SKM-1 treated with dmso at 0.1 percent for 144 hours (cell line): ENCODE data around the gene DRD2.

Experiments
- DNase-seq: peaks from one replicate; lab custom pipeline; 2025; ENCODE audit not compliant: unreplicated experiment; lab: John Stamatoyannopoulos, UW

Gene DRD2

DNA sequence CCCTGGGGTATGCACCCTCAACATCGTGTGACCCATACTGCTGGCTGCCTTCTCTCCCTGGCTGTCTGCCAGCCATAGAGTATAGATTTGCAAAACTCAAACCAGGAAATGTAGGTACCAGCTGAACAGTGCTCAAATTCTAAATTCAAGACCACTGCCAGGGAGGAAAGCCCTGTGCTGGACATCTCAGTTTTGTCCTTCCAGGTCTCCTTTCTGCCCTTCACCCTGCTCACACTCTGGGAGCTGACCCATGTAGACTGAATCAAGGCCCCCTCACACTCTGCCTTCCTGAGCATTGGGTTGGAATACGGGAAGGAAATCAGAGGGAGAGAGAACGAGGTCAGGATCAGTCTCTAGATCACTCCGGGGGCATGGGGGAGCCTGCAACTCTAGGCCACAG lies 12.4 kb upstream of the DRD2 start:
- no peak for DNase-seq

DNA sequence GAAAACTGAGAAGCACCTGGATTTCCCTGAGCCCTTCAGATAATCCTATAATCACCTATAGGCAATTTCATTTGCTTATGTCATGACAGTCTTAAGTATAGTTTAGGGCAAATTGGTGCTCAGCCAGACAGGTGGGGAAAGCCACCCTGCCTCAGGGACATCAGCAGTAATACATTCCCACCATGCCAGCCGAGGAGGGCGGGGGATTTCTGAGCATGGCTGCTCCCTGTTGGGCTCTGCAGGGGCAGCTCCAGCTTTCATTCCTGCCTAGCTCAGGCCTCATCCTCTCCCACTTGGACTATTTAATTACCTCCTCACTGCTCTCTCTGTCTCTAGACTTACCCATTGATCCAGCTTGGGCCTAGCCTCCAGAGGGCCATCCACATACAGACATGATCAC lies 9.0 kb upstream of the DRD2 start:
- no peak for DNase-seq

DNA sequence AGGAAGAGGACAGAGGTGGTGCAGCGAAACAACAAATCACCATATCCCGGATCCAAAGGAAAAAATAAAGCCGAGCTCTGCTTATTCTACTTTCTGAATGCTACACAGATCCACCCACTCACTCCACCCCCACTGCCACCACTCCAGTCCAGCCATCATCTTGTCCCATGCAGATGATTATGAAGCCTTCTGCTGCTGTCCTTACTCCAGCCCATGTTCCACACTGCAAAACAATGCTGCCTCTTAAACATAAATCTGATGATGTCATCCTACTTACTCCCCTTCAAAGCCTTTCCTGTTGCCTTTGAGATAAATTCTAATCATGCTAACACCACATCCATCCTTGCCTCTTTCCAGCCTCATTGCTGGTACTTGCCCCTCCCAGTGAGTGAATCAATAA lies 6.5 kb upstream of the DRD2 start:
- no peak for DNase-seq

DNA sequence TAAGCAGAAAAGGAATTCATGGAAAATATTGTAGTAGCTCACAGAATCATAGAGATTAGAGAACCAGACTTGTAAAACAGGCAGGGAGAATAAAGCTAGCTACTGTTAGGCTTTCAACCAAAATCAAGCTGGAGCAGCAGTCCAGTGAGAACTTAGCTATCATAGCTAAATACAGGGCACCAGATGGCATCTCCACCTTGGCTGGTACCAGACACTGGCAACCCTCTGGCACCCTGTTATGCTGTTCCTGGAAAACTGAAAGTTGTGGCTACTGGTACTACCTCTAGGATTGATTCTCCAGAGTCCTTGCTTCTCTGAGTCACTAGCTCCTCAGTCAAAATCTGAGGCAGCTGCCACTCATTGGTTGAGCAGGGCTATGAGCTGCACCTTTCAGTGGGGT lies 6.0 kb upstream of the DRD2 start:
- no peak for DNase-seq

DNA sequence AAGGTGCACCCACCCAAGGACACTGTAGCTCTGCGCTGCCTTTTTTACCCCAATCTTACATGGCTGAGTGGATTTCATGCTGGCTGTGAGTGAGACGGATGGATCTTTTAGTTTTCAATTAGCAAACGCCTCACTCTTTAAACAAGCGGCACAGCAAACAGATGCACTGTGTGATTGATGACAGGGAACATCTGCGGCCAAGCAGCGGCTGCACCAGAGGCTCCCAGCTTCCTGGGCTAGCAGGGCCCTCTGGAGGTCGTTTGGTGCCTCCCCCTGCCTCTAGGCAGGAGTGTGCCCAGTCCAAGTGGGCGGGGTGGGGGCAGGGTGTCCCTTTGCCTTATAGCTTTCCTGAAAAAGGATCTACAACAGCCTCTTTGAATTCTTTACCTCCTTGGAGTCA lies 2.1 kb upstream of the DRD2 start:
- no peak for DNase-seq

DNA sequence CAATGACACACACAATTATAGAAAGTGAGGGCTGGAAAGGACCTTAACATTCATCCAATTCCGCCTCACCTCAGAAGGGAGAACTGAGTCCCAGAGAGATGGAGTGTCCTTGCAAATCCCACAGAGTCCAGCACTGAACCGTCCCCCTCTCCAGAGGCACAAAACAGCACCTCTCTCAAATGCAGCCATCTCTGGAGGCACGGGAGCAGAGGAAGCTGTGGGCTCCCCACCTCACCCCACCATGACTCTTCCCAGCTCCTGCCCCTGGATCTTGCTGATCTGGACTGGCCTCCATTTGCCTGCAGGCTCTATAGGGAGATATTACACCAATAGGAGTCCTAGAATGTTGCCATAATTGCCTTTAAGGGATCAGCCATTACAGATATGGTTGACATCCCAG lies 1.4 kb upstream of the DRD2 start:
- DNase-seq: no peak

DNA sequence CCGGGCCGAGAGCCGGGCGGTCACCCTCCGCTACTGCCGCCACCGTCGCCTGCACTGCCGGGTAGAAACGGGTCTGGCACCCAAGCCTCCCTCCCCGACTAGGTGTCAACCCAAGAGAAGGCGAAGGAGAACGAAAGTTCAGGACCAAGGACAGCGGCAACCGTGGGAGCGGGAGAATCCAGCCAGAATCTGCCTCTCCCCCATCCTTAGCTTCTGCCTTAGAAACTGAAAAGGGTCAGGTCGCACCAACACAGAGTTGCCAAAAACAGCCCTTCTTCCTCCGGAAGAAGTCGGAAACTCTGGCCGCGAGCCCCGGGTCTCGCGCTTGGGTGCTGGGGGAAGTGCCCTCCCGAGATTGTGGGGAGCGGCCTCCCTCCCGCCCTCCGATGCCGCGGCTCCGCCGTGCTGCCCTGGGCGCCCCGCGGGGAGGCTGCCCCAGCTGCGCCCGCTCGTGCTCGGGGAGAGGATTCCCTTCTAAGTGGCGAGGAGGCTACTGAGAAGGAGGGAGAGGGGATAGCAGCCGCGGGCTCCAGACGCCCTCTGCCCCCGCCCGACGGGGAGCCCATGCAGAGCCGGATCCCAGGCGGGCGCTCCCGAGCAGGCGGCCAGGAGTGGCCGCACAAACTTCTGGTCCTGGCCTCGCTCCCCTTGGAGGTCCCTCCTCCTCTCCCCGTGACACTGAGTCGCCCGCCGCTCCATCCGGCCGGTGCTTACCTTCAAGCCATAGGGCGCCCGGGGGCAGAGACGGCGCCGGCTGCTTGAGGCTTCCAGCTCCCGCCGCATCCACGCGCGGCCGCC lies 637 bp downstream of the DRD2 start:
- no peak for DNase-seq

DNA sequence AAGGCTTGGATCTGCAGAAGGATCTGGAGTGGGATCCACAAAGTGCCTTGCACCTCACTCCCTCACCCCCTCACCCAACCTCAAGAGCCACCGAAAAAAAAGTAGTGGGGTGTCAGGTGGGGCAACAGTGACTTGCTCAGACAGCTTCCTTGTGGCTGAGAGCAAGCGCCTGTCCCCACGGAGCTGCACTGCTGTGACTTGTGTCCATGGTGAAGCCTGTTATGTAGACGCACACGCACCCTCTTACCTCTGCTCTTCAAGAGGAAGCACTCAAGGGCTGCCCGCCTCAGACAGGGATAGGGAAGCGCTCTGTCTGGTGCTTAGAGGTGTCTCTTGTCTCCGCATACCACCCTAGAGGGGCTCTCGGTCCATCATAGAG lies 1.2 kb downstream of the DRD2 start:
- no peak for DNase-seq

DNA sequence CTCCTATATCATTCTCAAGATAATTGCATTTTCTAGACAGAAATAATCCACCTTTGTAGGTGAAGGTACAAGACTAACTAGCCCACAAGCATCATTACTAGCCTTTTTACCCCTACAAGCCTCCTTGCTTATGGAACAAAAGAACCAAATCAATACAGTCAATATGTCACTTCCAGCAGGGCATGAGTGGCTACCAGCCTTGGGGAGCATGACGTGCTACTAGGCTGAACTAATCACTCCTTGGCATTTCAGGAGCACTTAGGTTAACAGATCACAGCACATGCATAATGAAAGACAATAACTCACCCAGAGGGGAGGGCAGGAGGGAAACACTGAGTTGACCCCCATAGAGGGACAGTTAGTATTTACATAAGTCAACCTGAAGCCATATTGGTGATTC lies 2.7 kb downstream of the DRD2 start:
- DNase-seq: no peak

DNA sequence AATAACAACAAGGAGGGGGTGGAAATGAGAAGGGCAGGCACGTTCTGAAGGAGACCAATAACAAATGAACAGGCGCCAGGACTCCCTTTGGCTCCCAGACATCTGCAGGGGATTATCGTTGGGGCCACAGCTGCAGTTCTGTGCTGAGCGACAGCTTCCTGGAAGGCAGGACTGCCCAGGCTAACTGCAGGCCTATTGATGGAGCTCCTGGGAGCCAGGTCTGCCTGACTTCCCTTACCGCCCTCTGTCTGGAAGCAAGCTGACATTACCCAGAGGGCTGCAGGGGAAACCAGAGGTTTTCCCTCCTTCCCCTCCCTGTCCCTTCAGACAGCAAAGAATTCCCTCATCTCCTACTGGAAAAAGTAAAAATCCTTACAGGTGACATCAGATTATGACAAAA lies 5.0 kb downstream of the DRD2 start:
- DNase-seq: no peak

DNA sequence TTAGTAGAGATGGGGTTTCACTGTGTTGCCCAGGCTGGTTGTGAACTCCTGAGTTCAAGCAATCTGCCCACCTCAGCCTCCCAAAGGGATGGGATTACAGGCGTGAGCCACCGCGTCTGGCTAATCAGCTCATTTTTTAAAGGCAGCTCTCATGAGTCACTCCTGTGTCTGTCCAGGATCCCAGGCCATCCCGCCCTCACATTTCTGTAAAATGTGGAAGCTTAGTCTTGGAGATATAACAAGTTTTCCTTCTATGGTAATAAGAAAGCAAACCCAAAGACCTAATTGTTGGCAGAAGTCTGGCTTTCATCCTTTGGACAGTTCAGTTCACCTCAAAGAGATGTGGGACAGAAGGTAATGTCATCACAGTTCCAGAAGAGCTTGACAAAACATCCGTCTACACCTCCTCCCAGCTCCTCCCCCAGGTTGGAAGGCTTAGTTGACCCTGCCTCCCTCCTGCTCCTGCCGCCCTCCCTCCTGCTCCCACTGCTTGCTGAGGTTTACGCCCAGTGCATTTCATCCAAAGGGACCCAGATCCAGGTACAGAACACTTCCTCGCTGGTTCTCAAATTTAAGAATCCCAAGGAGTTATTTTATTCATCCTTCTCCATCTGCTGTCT lies 6.4 kb downstream of the DRD2 start:
- DNase-seq: no peak

DNA sequence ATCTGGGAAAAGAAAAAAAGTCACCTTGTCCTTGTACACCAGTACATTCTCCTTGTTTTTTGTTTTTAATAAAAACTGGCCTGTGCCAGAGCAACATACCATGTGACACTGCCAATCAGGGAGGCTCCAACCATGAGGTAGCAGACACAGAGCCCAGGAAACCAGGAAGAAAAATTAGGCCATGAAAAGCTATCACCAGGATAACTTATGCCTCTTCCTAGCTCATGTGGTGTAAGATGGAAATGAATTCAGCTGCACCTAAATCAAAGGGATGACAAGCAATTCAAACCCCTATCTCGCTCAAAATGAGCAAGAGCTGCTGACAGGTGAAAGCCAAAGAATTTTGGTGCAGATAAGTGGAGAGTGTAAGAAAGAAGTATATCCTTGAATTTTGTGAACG lies 7.7 kb downstream of the DRD2 start:
- DNase-seq: no peak

DNA sequence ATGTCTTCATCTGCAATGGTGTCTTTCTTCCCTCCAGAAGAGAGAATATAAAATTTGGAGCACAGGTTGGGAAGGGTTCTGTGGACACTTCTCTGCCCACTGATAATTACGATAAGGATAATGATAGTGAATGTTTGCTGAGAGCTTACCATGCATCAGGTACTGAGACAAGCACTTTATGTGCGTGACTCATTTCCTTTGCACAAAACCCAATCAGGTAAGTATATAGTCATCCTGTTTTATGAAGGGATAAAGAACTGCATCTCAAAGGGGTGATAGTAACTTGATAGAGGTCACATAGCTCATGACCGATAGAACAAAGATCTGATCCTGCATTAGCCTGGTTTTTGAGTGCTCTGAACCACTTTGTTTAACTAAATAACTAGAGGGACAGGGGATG lies 9.4 kb downstream of the DRD2 start:
- no peak for DNase-seq

DNA sequence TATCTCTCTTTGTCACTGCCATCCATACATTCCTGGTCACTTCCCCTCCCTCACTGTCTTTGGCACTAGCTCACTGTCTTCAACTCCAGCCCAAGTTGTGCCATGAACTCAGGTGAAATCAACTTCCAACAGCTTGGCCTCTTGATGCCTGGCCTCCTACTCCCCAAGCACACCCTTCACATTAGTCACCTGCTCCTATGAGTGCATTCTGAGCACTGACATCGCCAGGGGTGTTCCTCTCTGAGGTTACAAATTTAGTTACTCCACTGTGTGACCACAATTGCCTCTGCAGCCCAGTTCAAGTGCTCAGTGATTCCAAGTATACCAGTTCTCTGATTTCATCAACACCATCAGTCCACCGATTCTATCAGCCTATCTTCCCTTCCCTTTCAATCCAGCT lies 10.8 kb downstream of the DRD2 start:
- DNase-seq: no peak

DNA sequence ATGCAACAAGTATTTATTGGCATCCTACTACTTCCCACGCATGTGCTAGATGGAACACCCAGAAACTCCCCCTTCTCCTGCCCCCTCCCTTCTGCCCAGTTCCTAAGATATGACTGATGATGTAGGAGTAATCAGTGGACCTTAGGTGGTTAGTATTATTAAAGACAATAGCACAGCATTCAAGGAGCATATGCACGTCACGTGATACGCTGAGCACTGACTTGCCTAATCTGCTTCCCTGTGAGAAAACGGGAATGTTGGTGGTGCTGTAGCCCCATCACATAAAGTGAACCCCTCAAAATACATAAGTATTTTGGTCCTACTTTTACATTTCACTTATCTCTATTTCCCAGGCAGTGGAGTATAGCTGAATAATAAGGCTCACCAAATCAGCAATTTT lies 12.4 kb downstream of the DRD2 start:
- no peak for DNase-seq

DNA sequence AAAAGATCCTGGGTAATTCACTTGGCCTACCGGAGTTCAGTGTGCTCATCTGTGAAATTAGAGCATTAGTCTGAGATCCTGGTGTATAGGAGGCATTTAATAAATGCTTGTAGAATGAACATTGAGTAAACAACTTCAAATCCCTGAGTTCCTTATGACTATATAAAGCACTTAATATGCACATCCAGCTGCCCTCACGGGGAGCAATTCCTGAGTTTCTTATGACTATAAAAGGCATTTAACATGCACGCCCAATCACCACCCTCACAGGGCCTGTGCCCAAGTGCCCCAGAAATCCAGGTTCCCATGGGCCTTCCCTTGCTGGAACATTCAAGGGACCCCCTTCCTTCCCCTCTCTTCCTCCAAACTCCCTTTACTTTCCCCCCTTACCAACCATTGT lies 13.6 kb downstream of the DRD2 start:
- DNase-seq: no peak

DNA sequence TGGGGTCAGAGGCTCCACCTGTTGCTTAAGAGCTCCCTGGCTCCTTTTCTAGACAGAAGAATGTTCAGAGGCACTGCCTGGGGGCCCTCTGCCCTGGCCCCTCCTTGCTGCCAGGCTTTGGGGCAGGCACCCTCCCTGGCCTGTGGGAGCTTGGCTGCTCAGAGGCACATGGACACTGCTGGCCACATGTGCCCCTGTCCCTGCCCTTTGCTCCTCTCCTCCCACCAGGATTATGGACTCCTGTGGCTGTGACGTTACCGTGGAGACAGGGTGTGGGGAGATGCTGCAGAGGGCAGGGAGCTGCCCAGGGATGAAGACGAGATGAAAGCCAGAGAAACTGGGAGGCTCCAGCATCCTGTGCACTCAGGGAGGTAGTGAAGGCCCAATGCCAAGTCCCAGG lies 14.7 kb downstream of the DRD2 start:
- no peak for DNase-seq

DNA sequence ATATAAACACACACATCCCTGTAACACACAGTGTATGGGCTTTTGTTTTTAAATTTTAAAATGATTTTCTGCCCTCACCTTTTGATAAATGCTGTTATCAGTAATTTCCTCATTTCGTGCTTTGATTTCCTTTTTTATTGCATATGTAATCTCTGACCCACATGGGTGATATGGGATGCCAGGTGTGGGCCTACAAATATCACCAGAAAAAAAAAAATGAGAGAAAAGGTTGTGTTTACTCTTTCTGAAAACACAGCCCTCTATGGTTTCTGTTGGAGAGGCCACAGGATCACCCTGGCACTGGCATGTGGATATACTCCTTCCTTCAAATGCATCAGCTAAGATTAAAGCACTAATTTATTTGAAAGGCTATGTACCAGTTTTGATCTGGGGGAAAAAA lies 17.0 kb downstream of the DRD2 start:
- DNase-seq: no peak

DNA sequence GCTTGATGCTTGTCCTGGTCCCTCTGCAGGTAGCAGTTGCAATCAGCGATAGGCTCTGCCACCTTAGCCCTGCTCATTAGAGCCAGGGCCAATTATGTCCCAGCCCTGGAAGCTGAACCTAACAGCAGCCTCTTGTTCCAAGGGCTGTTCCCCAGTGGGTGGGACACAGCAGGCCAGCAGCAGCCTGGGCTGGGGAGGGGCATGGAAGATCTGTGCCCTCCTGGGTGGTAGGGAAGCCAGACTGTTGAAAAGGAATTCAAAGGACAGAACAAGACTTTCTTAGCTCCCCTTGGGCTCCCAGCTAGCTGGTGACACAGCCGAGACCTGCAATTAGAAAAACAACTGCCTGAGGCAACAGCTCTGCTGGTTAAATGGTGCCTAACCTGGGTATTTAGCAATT lies 17.4 kb downstream of the DRD2 start:
- DNase-seq: no peak

DNA sequence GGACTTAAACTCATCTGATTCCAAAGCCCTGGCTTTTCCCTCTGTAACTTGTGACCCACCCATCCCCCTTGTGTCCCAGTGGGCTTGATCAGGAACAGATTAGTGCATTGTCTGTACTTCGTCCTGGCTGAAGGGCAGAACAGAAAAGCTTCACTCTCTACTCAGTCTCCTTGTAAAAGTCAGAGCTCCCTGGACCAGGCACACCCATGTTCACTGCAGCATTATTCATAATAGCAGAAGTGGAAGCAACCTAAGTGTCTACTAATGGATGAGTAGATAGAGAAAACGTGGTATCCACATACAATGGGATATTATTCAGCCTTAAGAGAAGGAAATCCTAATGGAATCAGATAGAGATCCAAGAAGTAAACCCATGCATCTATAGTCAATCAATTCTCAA lies 20.7 kb downstream of the DRD2 start:
- no peak for DNase-seq

DNA sequence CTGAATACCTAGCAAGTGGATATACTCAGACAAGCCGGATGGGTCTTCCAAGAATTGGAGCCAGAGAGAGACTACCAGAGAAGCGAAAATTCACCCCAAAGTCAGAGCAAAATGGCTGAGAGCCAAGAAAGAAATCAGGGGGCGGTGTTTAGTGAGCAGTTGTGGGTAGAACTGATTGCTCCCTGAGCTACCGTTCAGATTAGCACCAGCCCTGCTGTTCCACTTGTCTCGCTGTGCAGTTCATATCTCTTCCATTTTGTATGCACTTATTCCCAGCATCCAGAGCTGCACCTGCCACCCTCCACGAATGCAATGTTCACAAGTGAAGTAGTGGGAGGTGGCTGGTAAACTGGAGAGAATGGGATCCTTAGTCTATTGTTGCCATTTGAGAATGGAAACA lies 25.5 kb downstream of the DRD2 start:
- no peak for DNase-seq

DNA sequence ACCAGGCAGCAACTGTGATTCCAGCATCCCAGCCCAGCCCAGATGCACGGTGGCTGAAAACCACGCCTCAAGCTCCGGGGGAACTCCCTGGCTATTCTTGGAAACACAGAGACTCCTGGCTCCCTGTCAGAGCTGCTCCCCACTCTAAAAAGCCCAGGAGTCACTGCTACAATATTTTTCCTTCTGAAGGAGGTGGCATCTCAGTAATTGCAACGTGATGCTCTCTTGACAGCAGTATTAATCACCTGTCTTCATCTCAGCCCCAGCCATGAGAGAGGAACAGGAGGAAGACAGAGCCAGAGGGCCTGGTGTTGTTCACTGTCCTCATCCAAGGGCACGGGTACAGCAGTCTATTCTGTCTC lies 26.9 kb downstream of the DRD2 start:
- no peak for DNase-seq

DNA sequence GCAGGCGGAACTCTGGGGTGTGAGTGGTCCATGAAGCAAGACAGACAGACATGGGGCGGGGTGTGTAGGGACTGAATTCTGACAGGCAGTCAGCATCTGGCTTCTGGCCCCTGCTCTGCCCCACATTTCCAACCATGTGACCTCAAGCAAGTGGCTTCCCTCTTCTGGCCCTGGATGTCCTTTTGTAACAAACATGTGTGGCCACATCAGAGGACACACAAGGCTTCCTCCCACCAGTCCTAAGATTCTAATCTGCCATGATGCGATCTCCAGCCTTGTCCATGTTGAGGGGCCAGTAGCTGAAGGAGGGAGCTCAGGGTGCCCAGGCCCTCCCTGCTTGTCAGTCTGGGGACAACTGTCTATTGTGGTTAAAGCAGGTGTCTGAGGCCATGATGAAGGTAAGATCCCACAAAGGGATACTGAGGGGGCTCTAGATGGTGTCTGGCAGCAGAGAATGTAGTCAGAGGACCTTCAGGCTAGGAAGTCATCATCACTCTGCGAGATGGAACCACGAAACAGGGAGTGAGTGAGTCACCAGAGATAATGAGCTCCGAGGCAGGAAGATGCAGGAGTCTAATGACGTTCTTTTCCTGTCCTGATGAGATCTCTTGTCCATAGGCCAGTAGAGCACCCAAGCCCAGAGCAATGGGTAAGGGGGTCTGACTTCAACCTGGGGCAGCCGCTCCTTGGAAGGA lies 27.4 kb downstream of the DRD2 start:
- no peak for DNase-seq
